ENCODE data around the gene CD6.

Gene CD6

DNA sequence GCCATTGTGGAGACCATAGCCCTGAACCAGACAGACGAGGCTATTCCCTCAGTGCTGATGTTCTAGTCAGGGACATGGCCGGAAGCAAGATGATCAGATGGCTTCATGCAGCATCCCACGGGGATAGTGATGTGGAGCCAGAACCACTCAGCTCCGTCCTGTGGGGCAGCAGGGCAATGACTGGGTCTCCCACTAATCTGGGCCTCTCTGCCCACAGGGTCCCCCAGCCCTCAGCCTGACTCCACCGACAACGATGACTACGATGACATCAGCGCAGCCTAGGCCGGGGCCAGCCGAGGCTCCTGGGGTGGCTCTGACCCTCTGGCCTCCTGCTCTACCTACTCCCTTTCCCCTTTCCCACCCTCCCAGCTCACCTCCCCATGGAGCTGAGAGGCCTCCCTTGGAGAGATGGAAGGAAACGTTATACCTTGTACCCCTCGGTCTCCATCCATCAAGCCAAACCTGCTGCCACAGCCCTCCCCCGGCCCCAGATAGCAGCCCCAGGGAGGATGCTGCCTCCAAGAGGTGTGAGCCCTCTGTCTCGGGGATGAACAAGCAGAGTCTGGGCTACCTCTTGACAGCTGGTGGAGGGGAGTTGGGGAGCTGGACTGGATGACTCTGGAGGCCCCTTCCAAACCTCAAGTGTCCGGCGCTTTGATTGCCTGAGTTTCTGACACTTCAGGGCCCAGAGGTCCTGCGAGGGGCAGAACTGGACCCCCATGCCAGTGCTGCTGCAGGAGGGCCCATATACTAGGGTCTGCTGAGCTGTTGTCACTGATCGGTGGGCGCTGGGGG lies 47.8 kb downstream of the CD6 start:
- no peak overlapping the region for H3K4me3 ChIP-seq (ENCODE audit: control insufficient read depth, low read depth, low read length)
- TF ChIP-seq, protein P1, sequence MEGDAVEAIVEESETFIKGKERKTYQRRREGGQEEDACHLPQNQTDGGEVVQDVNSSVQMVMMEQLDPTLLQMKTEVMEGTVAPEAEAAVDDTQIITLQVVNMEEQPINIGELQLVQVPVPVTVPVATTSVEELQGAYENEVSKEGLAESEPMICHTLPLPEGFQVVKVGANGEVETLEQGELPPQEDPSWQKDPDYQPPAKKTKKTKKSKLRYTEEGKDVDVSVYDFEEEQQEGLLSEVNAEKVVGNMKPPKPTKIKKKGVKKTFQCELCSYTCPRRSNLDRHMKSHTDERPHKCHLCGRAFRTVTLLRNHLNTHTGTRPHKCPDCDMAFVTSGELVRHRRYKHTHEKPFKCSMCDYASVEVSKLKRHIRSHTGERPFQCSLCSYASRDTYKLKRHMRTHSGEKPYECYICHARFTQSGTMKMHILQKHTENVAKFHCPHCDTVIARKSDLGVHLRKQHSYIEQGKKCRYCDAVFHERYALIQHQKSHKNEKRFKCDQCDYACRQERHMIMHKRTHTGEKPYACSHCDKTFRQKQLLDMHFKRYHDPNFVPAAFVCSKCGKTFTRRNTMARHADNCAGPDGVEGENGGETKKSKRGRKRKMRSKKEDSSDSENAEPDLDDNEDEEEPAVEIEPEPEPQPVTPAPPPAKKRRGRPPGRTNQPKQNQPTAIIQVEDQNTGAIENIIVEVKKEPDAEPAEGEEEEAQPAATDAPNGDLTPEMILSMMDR (conservative IDR thresholded peaks at IDR 0.05; ENCODE audit: control insufficient read depth, insufficient read depth, low read depth, low read length): no peak
- no peak for DNase-seq (ENCODE audit: low read depth)

DNA sequence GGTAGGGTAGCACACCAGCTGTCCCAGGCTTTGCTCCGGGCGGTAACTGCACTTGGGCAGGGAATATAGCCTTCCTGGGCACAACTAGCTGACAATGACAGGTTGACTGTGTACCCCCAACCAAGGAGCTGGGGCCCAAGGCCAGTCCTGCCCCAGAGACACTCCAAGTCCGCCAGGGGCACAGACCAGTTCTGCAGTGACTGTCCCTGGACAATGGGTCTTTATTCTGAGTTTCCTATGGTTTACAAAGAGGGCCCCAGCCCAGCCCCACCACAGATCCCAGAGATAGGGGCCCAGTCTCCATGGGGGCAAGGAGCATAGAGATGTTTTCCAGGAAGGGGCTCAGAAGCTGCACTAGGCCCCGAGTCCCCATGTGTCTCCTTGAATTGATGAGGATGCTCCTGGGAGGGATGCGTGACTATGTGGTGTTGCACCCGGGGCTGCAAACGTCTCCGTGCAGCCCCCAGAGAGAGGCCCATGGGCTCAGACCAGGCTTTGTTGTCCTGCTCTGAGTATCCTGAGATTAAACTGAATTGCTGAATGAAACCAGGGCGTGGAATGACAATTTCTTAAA lies 48.4 kb downstream of the CD6 start:
- no peak for DNase-seq (ENCODE audit: low read depth)
- no peak overlapping the region for H3K4me3 ChIP-seq (ENCODE audit: control insufficient read depth, low read depth, low read length)
- TF ChIP-seq, protein P1 (conservative IDR thresholded peaks at IDR 0.05; ENCODE audit: control insufficient read depth, insufficient read depth, low read depth, low read length): no peak

DNA sequence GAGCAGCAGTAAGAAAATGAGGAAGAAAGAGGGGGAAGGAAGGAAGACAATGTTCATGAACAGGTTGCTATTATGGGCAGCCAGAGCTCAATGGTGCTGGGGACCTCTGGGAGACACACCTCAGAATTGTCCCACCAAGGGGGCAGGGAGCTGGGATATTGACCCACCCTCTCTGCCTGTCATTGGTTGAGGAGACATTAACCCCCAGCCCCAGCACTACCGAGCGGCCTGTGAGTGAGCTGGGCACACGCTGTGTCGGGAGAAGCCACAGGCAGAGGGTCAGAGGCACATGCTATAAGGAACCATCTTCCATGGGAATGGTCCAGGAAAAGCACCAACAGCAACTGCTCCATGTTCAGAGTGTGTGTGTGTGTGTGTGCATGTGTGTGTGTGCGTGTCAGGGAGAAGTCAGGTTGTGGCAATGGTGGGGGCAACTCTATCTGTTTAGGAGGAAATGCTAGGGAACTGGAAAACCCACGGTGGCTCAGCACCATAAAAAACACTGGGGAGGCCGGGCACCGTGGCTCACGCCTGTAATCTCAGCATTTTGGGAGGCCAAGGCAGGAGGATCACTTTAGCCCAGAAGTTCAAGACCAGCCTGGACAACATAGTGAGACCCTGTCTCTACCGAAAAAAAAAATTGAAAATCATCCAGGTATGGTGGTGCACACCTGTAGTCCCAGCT lies 49.2 kb downstream of the CD6 start:
- no peak for DNase-seq (ENCODE audit: low read depth)
- no peak overlapping the region for H3K4me3 ChIP-seq (ENCODE audit: control insufficient read depth, low read depth, low read length)
- TF ChIP-seq, protein P1 (conservative IDR thresholded peaks at IDR 0.05; ENCODE audit: control insufficient read depth, insufficient read depth, low read depth, low read length): no peak

DNA sequence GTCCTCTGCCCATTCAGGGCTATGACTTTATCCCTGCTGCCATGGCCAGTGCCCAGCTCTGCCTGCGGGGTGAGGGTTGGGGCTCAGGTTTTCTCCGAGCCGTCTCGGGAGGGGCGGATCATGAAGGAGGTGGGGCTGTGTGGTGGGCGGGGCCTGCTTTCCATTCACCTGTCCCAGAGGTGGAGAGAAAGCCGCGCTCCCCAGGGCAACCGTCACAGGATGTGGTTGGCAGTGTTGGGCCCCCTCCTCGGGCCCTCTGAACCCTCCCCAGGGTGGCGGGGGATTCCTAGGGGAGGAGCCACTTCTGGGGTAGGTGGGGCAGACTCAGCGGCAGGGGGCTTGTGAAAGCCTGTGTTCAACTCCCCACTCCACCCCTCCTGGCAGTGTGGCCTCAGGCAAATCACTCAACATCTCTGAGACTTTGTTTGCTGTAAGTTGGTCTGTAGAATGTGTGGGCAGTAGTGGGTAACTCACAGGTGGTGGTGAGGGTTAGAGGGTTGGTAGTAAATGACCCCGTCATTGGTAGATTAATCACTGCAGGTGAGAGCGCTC lies 50.3 kb downstream of the CD6 start:
- H3K4me3 ChIP-seq (ENCODE audit: control insufficient read depth, low read depth, low read length): no peak overlapping the region
- TF ChIP-seq, protein P1 (conservative IDR thresholded peaks at IDR 0.05; ENCODE audit: control insufficient read depth, insufficient read depth, low read depth, low read length): no peak
- DNase-seq (ENCODE audit: low read depth): no peak

DNA sequence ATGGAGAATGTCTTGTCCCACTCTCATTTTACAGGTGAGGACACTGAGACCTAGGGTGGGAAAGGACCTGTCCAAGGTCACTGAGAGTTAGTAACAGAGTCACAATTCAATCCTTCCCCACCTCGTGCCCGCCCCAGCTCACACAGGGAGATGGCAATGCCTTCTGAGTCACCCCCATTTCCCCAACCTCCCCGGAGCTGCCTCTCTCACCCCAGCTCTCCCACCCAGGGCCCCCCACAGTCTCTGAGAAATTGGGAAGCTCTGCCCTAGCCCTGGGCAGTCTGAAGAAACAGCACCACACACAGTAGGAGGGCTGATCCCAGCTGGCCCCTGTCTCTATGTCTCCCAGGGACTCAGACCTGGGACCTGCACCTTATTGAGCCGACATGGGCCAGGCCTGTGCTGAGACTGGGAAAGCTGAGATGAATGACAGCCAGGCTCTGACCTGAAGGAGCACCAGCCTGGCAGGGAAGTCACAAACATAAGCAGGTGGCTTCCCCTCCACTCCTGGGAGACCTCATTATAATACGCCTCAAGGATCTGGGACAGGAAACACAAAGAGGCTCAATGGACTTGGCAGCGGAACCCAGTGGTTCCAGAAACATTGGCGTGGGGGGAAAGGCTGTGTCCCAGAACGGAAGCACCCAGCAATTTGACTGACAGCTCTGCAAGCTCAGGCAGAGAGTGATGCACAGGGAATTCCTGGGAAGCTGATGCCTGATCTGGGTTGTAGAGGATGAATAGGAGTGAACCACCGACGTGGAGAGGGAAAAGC lies 51.0 kb downstream of the CD6 start:
- H3K4me3 ChIP-seq (ENCODE audit: control insufficient read depth, low read depth, low read length): no peak overlapping the region
- TF ChIP-seq, protein P1 (conservative IDR thresholded peaks at IDR 0.05; ENCODE audit: control insufficient read depth, insufficient read depth, low read depth, low read length): no peak
- DNase-seq (ENCODE audit: low read depth): no peak
